ENCODE results near the gene TUSC2. TPM values are rescaled to one million over a fixed set of nuclear protein-coding genes. Genes with fewer than 3 reads are reported as not detected.

The TUSC2 gene
- polyA plus RNA-seq, 1 donor from 2014 or later, result 88.8 TPM

DNA sequence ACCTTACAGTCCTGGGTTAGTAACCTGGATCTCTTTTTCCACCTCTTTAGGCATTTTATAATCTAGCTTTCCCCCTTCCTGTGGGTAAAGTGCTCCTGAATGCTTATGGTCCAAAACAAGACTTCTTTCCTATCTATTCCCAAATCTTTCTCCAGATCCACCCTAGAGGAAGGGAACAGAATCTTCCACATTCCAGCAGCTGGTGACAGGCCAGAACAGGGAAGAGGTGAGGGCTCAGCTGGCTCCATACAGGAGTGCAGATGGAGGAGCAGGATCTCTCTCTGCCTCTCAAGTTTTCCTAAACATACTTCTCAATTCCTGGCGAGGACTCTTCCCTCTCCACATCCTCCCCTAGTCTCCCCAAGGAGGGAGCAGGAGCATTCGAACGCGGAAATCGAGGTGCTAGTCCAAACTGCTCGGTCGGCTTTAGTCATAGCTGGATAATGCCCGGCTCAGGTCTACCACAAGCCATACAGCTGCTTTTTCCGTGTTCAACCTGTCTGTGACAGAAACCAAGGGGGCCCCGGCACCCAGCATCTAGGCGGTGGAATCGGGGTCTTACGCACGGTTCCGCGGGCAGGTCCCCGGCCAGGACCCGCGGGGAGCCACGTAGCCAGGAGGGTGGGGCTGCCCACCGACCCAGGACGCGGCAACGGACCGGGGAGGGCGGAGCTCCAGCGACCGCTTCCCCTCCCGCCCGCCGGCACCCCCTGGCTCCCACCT, 8.6 kb upstream of the TUSC2 start:
- Histone ChIP-seq H3K27ac (ENCODE audit: low read length) (peak overlapping the region; percentile 95), H3K9me3 (ENCODE audit: low read length) (no peaks in the 10 kb centered on the region), H3K4me3 (ENCODE audit: low read length) (peak overlapping the region; percentile 95), H3K36me3 (ENCODE audit: insufficient read depth, low read length) (no peaks in the 10 kb centered on the region), H2AFZ (ENCODE audit: low read depth, low read length) (peak overlapping the region; percentile 69), H3F3A (ENCODE audit: insufficient read depth, low read length, poor library complexity, severe bottlenecking) (no peaks in the 10 kb centered on the region), H3K79me2 (replicated peaks; ENCODE audit: insufficient read depth, low read length) (peaks cover 24% of the 10 kb centered on the region), H3K9me2 (ENCODE audit: insufficient read depth, low read length) (no peaks in the 10 kb centered on the region), H3K27me3 (ENCODE audit: insufficient read depth, low read depth, low read length) (peaks cover 21% of the 10 kb centered on the region), H4K20me1 (ENCODE audit: insufficient read depth) (no peaks in the 10 kb centered on the region), H3K9ac (ENCODE audit: low read length) (peak overlapping the region; percentile 96), H3K4me2 (ENCODE audit: low read length) (peak overlapping the region; percentile 100)
- TF ChIP-seq, protein P1, sequence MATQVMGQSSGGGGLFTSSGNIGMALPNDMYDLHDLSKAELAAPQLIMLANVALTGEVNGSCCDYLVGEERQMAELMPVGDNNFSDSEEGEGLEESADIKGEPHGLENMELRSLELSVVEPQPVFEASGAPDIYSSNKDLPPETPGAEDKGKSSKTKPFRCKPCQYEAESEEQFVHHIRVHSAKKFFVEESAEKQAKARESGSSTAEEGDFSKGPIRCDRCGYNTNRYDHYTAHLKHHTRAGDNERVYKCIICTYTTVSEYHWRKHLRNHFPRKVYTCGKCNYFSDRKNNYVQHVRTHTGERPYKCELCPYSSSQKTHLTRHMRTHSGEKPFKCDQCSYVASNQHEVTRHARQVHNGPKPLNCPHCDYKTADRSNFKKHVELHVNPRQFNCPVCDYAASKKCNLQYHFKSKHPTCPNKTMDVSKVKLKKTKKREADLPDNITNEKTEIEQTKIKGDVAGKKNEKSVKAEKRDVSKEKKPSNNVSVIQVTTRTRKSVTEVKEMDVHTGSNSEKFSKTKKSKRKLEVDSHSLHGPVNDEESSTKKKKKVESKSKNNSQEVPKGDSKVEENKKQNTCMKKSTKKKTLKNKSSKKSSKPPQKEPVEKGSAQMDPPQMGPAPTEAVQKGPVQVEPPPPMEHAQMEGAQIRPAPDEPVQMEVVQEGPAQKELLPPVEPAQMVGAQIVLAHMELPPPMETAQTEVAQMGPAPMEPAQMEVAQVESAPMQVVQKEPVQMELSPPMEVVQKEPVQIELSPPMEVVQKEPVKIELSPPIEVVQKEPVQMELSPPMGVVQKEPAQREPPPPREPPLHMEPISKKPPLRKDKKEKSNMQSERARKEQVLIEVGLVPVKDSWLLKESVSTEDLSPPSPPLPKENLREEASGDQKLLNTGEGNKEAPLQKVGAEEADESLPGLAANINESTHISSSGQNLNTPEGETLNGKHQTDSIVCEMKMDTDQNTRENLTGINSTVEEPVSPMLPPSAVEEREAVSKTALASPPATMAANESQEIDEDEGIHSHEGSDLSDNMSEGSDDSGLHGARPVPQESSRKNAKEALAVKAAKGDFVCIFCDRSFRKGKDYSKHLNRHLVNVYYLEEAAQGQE (IDR thresholded peaks at IDR 0.05; ENCODE audit: borderline replicate concordance), result peak; percentile 18
- no peak for TF ChIP-seq RAD21 (conservative IDR thresholded peaks at IDR 0.05)
- peak; percentile 28 for TF ChIP-seq SMC3 (conservative IDR thresholded peaks at IDR 0.05; ENCODE audit: poor library complexity)
- TF ChIP-seq EP300 (conservative IDR thresholded peaks at IDR 0.05; ENCODE audit: poor library complexity, severe bottlenecking), result no peak
- no peak for TF ChIP-seq MXI1 (conservative IDR thresholded peaks at IDR 0.05; ENCODE audit: poor library complexity, severe bottlenecking)
- TF ChIP-seq, protein P2, sequence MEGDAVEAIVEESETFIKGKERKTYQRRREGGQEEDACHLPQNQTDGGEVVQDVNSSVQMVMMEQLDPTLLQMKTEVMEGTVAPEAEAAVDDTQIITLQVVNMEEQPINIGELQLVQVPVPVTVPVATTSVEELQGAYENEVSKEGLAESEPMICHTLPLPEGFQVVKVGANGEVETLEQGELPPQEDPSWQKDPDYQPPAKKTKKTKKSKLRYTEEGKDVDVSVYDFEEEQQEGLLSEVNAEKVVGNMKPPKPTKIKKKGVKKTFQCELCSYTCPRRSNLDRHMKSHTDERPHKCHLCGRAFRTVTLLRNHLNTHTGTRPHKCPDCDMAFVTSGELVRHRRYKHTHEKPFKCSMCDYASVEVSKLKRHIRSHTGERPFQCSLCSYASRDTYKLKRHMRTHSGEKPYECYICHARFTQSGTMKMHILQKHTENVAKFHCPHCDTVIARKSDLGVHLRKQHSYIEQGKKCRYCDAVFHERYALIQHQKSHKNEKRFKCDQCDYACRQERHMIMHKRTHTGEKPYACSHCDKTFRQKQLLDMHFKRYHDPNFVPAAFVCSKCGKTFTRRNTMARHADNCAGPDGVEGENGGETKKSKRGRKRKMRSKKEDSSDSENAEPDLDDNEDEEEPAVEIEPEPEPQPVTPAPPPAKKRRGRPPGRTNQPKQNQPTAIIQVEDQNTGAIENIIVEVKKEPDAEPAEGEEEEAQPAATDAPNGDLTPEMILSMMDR (IDR thresholded peaks at IDR 0.05; ENCODE audit: poor library complexity, severe bottlenecking), result no peak
- TF ChIP-seq EZH2 (IDR thresholded peaks at IDR 0.05; ENCODE audit: borderline replicate concordance, insufficient read depth, low read length, poor library complexity, severe bottlenecking), result no peak
- no peak for TF ChIP-seq POLR2AphosphoS5 (IDR thresholded peaks at IDR 0.05)
- TF ChIP-seq TAF1 (IDR thresholded peaks at IDR 0.05; ENCODE audit: low read depth), result no peak

DNA sequence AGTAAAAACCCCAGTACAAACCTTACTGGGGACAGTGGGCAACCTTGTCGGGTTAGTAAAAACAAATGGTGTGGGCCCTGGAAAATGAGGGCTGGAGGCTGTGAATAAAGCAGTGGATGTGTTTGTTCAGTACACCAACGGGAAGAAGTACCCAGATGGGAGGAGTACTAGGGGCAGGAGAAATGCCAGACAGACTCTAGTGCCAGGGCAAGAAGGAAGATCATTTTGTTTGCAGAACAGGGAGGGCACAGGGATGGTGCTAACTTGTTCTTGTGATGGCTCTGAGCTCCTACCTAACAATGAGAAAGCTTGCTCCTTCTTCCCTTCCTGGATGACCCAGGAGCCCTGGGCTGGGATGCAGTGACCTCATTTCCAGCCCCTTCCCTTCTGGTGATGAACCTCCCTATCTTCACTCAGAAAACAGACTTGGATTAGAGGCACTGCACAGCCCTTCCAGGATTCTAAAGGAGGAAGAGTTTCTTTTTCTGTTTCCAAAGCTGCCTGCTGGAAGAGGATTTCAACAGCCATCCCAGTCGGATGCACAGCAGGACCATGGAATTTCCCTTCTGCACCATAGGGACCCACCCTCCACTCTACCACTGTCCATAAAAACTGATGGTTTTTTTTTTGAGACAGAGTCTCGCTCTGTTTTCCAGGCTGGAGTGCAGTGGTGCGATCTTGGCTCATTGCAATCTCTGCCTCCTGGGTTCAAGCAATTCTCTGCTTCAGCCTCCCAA, 6.5 kb upstream of the TUSC2 start:
- Histone ChIP-seq H3K9me2 (ENCODE audit: insufficient read depth, low read length) (no peaks in the 10 kb centered on the region), H3K27ac (ENCODE audit: low read length) (no peak overlapping the region), H3K4me2 (ENCODE audit: low read length) (no peak overlapping the region), H2AFZ (ENCODE audit: low read depth, low read length) (no peak overlapping the region), H3K9me3 (ENCODE audit: low read length) (no peaks in the 10 kb centered on the region), H3K79me2 (replicated peaks; ENCODE audit: insufficient read depth, low read length) (peaks cover 24% of the 10 kb centered on the region), H3K36me3 (ENCODE audit: insufficient read depth, low read length) (no peaks in the 10 kb centered on the region), H4K20me1 (ENCODE audit: insufficient read depth) (no peaks in the 10 kb centered on the region), H3K4me3 (ENCODE audit: low read length) (no peak overlapping the region), H3F3A (ENCODE audit: insufficient read depth, low read length, poor library complexity, severe bottlenecking) (no peaks in the 10 kb centered on the region), H3K27me3 (ENCODE audit: insufficient read depth, low read depth, low read length) (no peaks in the 10 kb centered on the region), H3K9ac (ENCODE audit: low read length) (no peak overlapping the region)
- TF ChIP-seq RAD21 (conservative IDR thresholded peaks at IDR 0.05) (no peak), MXI1 (conservative IDR thresholded peaks at IDR 0.05; ENCODE audit: poor library complexity, severe bottlenecking) (no peak), EZH2 (IDR thresholded peaks at IDR 0.05; ENCODE audit: borderline replicate concordance, insufficient read depth, low read length, poor library complexity, severe bottlenecking) (no peak), TAF1 (IDR thresholded peaks at IDR 0.05; ENCODE audit: low read depth) (no peak)

Data from neural cell (in vitro differentiated cells).